Peyer's patch (tissue), 4 donors: ENCODE data around the gene MCMBP. TPM values are rescaled to one million over a fixed set of nuclear protein-coding genes. Genes with fewer than 3 reads are reported as not detected.

Experiments
- DNase-seq, 3 donors: peaks; one replicate each; pipeline ENCODE4 v3.0.0-alpha.2; 2017 to 2019
- H3K27ac ChIP-seq, 4 donors: fragments of 200-600 bp; sonication (generic); one replicate each; pipeline ENCODE4 v1.5.1; 2016 to 2019
- H3K27me3 ChIP-seq, 2 donors: fragments of 200-600 bp; sonication (generic); one replicate each; pipeline ENCODE4 v1.5.1; 2019
- H3K36me3 ChIP-seq, 3 donors: fragments of 200-600 bp; sonication (generic); one replicate each; pipeline ENCODE4 v1.5.1; 2016 to 2019
- H3K4me1 ChIP-seq, 4 donors: fragments of 200-600 bp; sonication (generic); one replicate each; pipeline ENCODE4 v1.5.1; 2016 to 2019
- H3K4me3 ChIP-seq, 4 donors: fragments of 200-600 bp; sonication (generic); 1 replicate in 3 of 4; 2 replicates in 1 of 4; pipeline ENCODE4 v1.5.1; 2016 to 2019; ENCODE audit warnings: mild to moderate bottlenecking in 1 of 4
- H3K9me3 ChIP-seq, 4 donors: fragments of 200-600 bp; sonication (generic); one replicate each; pipeline ENCODE4 v1.5.1; 2016 to 2019; ENCODE audit warnings: mild to moderate bottlenecking in 1 of 4
- CTCF ChIP-seq, 6 experiments: fragments of 450-650 bp in 4 of 6; fragments of 200-600 bp in 2 of 6; sonication (generic) in 1 of 6; IDR thresholded peaks; one replicate each; pipeline ENCODE4 v1.5.1; 2017 to 2019; ENCODE audit warnings: antibody characterized with exemption in 6 of 6, mild to moderate bottlenecking in 3 of 6, moderate library complexity in 1 of 6
- POLR2A ChIP-seq, 2 donors: fragments of 450-650 bp; IDR thresholded peaks; one replicate each; pipeline ENCODE4 v1.5.1; 2017; ENCODE audit warnings: antibody characterized with exemption in 2 of 2, mild to moderate bottlenecking in 2 of 2, moderate library complexity in 2 of 2
- total RNA-seq, 4 donors: library from RNA; depleted of rRNA; stranded (reverse); fragments of >200 nt; gene quantifications; one replicate each; pipeline ENCODE4 v1.1.0, GENCODE V29; 2016

Gene MCMBP
- total RNA-seq, 4 donors from 2014 or later = 24.4 to 38.8 (median 29.8) TPM

GRCh38 chr10:119865699-119866240 lies 6.9 kb downstream of the MCMBP start:
- Histone ChIP-seq H3K4me3 (no peak overlapping the region), H3K36me3 (no peaks in the 10 kb centered on the region), H3K4me1 (peaks cover 0 to 13% (median 0%) of the 10 kb centered on the region in 4 donors), H3K9me3 (no peaks in the 10 kb centered on the region), H3K27me3 (no peaks in the 10 kb centered on the region), H3K27ac (no peak overlapping the region)
- no peak for TF ChIP-seq POLR2A (IDR thresholded peaks at IDR 0.05)
- TF ChIP-seq CTCF (IDR thresholded peaks at IDR 0.05) = no peak
- DNase-seq = no peak

- Histone ChIP-seq H3K4me1 (no peaks in the 10 kb centered on the region), H3K27ac (no peak overlapping the region)
- DNase-seq = no peak
Measured at GRCh38 chr10:119863951-119864565, 8.6 kb downstream of the MCMBP start.

GRCh38 chr10:119862524-119862923 lies 10.1 kb downstream of the MCMBP start:
- H3K27me3 ChIP-seq = no peaks in the 10 kb centered on the region
- H3K4me3 ChIP-seq = no peak overlapping the region
- DNase-seq = no peak

More at GRCh38 chr10:119863951-119864565, 8.6 kb downstream of the MCMBP start:
- Histone ChIP-seq H3K9me3 (no peaks in the 10 kb centered on the region), H3K36me3 (no peaks in the 10 kb centered on the region), H3K4me3 (no peak overlapping the region), H3K27me3 (no peaks in the 10 kb centered on the region)
- TF ChIP-seq POLR2A (IDR thresholded peaks at IDR 0.05) (no peak), CTCF (IDR thresholded peaks at IDR 0.05) (no peak)

GRCh38 chr10:119860866-119861607 lies 11.6 kb downstream of the MCMBP start:
- Histone ChIP-seq H3K9me3 (no peaks in the 10 kb centered on the region), H3K27me3 (no peaks in the 10 kb centered on the region), H3K4me1 (no peaks in the 10 kb centered on the region), H3K36me3 (peaks cover 0 to 21% (median 0%) of the 10 kb centered on the region in 3 donors), H3K27ac (no peak overlapping the region), H3K4me3 (no peak overlapping the region)
- no peak for TF ChIP-seq CTCF (IDR thresholded peaks at IDR 0.05)
- TF ChIP-seq POLR2A (IDR thresholded peaks at IDR 0.05) = no peak
- no peak for DNase-seq

More at GRCh38 chr10:119862524-119862923, 10.1 kb downstream of the MCMBP start:
- Histone ChIP-seq H3K4me1 (no peaks in the 10 kb centered on the region), H3K27ac (no peak overlapping the region), H3K9me3 (no peaks in the 10 kb centered on the region), H3K36me3 (peaks cover 0 to 8% (median 0%) of the 10 kb centered on the region in 3 donors)
- no peak for TF ChIP-seq POLR2A (IDR thresholded peaks at IDR 0.05)
- TF ChIP-seq CTCF (IDR thresholded peaks at IDR 0.05) = no peak

- H3K36me3 ChIP-seq = peaks cover 0 to 28% (median 0%) of the 10 kb centered on the region in 3 donors
- no peak overlapping the region for H3K27ac ChIP-seq
- no peaks in the 10 kb centered on the region for H3K27me3 ChIP-seq
- peak in 4 of 6 experiments; percentile 59 to 79 (median 72) for TF ChIP-seq CTCF (IDR thresholded peaks at IDR 0.05)
- no peak for TF ChIP-seq POLR2A (IDR thresholded peaks at IDR 0.05)
- no peaks in the 10 kb centered on the region for H3K9me3 ChIP-seq
- H3K4me3 ChIP-seq = no peak overlapping the region
- no peaks in the 10 kb centered on the region for H3K4me1 ChIP-seq
- DNase-seq = no peak
Measured at GRCh38 chr10:119859420-119860258, 13.0 kb downstream of the MCMBP start.
